ENCODE measurements around the gene NDST3.

- TF ChIP-seq, protein P1, sequence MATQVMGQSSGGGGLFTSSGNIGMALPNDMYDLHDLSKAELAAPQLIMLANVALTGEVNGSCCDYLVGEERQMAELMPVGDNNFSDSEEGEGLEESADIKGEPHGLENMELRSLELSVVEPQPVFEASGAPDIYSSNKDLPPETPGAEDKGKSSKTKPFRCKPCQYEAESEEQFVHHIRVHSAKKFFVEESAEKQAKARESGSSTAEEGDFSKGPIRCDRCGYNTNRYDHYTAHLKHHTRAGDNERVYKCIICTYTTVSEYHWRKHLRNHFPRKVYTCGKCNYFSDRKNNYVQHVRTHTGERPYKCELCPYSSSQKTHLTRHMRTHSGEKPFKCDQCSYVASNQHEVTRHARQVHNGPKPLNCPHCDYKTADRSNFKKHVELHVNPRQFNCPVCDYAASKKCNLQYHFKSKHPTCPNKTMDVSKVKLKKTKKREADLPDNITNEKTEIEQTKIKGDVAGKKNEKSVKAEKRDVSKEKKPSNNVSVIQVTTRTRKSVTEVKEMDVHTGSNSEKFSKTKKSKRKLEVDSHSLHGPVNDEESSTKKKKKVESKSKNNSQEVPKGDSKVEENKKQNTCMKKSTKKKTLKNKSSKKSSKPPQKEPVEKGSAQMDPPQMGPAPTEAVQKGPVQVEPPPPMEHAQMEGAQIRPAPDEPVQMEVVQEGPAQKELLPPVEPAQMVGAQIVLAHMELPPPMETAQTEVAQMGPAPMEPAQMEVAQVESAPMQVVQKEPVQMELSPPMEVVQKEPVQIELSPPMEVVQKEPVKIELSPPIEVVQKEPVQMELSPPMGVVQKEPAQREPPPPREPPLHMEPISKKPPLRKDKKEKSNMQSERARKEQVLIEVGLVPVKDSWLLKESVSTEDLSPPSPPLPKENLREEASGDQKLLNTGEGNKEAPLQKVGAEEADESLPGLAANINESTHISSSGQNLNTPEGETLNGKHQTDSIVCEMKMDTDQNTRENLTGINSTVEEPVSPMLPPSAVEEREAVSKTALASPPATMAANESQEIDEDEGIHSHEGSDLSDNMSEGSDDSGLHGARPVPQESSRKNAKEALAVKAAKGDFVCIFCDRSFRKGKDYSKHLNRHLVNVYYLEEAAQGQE (IDR thresholded peaks at IDR 0.05; ENCODE audit: insufficient replicate concordance, low read depth), result no peak
- TF ChIP-seq CTCF (IDR thresholded peaks at IDR 0.05; ENCODE audit: insufficient read depth, low read length) (no peak), GABPA (IDR thresholded peaks at IDR 0.05; ENCODE audit: low read depth) (no peak)
Measured at GRCh38 chr4:118139241-118139640, 105.0 kb downstream of the NDST3 start.
